GM19452 (cell line): Measurements from ENCODE around the gene TACC2.

Experiments used
- ATAC-seq: cut with Tn5 transposase; IDR thresholded peaks from one replicate; pipeline ENCODE4 v1.9.1; 2021; ENCODE audit not compliant: unreplicated experiment

TACC2 gene

GRCh38 chr10:122142641-122143237, 153.8 kb downstream of the TACC2 start:
- ATAC-seq = no peak

- ATAC-seq = no peak
Observed at GRCh38 chr10:122143238-122143841, 154.4 kb downstream of the TACC2 start.

GRCh38 chr10:122144199-122144598, 155.2 kb downstream of the TACC2 start:
- no peak for ATAC-seq

- ATAC-seq = no peak
Observed at GRCh38 chr10:122145113-122145512, 156.2 kb downstream of the TACC2 start.

DNA sequence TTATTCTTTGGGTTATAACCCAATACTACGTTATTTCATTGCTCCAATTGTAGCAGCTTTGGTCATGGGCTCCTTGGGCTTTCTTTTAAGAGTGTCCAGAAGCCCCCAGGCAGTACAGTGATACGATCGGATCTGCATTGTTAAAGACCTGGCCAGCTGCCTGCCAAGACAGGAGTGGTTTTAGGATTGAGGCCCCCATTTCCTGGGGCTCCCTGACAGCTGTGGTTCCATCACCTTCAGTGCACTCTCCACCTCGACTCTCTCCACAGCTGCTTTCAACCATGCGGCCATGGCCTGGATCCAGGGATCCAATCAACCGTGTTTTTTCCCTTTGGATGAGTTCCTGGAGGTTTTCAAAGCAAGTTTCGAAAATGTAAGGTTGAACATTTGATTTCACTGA, 158.7 kb downstream of the TACC2 start:
- no peak for ATAC-seq

DNA sequence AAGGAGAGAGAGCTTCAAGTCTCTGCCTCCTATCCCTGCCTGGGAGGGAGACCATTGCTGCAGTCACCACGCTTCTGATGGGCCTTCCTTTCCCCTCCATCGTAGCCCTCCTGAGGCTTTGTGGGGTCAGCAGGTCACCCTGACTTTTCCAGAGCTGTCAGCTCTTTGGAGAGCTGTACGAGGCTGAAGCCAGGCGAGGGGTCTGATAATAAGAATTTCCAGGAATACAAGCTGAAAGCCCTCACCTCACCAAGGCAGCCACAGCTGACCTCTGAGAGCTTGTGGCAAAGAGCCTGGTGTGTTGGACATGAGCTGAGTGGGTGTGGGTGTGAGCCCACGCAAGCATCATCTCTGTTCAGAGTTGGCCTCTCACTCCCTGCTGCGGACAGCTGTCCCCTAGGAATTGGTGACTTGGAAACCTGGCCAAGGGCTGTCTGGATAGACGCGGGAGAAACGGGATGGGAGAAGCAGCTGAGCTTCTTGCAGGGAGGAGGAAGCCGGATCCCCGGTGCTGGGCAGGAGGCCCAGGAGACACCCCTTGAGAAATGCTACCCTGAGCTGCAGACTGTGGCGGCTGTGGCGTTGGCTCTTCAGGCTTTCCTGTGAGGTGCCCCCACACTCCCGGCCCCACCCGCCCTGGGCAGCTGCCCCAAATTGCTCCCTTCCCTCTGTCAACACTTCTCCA, 160.1 kb downstream of the TACC2 start:
- no peak for ATAC-seq

DNA sequence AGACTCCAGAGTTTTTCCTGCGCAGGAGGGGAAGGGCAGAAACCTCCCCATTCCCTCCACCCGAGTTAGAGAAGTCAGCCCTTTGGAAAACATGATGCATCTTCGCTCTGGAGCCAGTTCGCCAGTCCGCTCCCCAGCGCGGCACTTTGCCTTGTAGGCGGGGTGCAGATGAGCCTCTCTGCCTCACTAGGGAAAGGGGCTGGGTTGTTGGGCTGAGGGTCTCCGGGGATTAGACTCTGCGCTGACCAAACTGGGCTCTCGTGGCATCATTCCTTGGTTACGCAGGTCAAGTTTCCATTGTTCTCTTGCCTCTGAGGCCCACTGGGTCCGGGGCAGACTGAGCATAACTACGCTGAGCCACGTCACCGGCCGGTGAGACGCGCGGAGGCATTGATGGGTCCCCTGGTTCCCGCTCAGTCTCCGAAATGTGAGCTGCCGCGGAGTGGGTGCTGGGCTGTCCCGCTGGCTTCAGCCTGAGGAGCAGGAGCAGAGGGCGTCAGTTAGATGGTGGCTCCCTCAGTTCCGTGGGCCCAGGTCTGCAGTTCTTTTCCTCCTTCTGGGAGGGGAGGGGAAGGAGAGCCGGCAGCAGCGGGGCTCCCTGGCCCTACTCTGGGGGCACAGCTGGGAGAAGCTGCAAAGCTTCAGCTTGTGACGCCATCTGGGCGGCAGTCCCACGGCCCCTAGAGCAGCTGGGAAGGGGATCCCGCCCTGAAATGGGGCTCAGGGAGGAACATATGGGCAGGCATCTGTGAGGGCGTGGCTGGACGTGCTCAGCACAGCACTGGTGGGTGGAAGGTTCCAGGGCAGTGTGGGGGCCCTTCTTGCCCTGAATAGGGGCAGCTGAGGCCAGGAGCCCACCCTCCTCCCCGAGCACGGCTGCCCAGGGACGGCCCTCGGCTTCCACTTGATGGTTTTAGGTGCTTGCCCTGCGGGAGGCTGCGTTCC, 160.9 kb downstream of the TACC2 start:
- no peak for ATAC-seq

DNA sequence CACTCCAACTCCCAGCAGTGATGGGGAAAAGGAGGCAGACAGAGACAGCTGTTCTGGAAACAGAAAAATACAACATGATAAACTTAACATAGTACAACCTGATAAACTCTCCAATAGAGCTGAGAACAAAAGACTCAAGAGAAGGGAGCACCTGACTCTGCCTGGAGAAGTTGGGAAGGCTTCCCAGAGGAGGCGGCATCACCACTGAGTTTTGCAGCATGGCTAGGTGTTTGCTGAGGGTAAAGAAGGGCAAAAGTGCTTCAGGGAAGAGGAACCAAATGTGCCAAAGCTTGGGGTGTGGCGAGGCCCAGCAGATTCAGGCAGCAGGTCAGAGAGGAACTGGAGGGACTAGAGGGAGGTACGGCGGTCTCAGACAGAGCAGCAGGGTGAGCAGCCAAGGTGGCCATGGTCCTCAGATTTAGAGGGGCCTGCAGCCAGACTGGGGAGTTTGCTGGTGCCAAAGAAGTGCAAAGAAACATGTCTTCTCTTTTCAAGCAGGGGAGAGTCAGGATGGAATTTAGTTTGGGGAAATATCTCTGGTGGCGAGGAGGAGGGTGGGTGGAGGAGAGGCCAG, 162.2 kb downstream of the TACC2 start:
- no peak for ATAC-seq

GRCh38 chr10:122152544-122152943, 163.6 kb downstream of the TACC2 start:
- ATAC-seq = no peak

DNA sequence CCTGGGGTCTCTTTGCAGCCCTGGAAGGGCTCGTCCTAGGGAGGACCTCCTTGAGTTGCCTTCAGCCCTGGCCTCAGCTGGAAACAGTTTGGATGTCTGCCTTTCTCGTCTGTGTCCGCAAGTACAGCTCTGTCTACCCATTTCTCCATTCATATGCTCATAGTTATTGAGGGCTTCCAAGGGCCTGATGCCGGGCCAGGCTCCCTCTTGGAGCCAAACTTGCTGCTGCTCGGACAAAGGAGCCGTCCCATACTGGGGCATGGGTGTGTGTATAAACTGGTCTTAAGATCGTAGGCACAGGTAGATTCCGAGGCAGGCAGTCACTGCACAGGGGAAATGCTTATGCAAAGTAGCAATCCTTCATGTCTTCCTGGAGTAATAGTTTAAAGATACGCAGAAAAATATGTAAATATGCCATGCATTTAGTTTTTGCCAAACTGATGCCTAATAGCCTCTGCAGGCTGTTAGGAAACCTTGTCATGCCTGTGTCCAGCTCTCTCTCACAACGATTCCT, 165.1 kb downstream of the TACC2 start:
- ATAC-seq = no peak

DNA sequence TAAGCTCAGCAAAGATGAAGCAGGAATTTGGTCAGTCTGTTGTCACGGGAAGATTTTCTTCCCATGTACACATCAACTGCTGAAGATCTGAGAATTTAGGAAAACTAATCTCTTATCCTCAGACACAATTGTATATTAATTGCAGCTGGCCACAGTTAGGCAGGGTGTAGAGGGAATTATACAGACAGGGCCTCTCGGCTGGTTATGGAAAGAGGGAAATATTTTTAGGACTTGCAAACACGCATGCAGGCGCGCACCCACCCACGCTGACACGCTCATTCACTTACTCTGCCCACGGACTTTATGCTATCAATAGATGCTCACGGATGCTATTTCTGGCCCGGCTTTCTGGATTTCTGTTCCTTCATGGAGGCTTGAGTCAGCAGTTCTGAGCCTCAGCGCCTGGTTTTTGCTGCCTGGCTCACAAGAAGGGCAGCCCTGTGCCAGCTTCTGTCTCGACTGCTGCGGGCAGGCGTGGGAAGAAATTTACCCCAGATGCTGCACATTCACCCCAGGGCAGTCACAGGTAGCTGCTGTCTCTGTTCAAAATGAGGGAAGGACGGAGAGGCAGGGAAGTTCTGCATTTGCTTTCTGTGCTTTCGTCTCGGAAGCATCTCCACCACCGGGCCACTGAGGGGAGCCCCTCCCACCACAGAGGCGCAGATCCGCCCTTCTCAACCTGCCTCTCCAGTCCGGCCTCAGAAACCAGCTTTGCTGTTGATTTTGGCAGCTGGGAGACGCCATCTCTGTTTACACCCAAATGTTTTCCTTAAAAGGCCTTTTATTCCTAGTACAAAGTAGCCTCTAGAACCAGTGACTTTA, 165.8 kb downstream of the TACC2 start:
- ATAC-seq = no peak

- ATAC-seq = no peak
Observed at GRCh38 chr10:122157451-122157850, 168.5 kb downstream of the TACC2 start.

DNA sequence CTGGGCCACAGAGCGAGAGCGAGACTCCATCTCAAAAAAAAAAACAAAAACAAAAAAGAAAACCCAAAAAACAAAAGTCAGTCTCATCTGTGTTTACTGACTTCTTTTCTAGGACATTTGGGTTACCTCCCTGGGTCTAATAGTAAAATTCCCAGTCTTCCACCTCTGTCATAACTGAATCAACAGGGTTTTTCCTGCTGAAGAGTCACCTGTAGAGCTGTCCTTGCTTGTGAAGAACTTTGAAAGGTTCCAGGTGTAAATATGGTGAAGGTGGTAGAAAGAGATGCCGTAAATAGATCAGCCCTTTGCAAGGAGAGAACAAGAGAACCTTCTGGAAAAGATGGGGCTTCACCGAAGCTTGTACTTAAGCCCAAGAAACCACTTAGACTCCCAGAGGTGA, 169.4 kb downstream of the TACC2 start:
- no peak for ATAC-seq

DNA sequence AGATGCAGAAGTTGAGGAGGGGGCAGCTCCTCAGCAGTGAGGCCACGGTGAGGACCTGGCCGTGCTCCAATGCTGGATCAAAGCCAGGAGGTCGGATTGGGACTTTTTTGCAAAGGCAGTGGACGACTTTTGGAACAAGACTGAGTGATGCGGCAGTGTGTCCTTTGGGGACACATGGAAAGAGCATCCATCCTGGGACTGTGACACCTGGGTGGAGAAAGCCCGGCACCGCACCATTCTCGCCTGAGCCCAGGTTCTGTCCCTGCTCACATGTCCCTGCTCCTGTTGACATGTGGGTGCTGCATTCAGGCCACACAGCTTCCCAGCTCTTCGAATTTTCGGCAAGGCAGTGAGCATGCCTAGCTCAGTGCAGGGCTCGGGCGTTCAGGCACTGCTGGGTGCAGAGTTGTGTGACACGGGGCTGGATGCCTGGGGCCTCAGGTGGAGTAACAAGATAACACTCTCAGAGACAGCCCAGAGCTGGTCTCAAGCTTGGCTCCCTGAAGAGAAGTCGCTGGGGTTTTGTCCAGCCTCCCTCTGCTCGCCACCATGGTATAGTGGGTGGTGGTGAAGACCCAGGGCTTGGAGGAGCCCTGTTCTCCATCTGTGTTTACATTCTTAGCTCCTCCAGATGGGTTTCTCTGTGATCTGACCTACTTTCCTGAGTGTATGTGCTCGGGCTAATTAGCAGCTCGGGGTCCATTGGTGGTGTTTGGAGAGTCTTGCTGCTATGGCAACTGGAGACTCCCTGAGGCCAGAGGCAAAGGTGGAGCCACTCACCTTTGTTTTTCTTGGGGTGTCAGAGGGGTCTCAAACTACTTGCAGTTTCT, 170.4 kb downstream of the TACC2 start:
- no peak for ATAC-seq

GRCh38 chr10:122161795-122162194, 172.8 kb downstream of the TACC2 start:
- no peak for ATAC-seq

GRCh38 chr10:122162671-122163173, 173.8 kb downstream of the TACC2 start:
- no peak for ATAC-seq

DNA sequence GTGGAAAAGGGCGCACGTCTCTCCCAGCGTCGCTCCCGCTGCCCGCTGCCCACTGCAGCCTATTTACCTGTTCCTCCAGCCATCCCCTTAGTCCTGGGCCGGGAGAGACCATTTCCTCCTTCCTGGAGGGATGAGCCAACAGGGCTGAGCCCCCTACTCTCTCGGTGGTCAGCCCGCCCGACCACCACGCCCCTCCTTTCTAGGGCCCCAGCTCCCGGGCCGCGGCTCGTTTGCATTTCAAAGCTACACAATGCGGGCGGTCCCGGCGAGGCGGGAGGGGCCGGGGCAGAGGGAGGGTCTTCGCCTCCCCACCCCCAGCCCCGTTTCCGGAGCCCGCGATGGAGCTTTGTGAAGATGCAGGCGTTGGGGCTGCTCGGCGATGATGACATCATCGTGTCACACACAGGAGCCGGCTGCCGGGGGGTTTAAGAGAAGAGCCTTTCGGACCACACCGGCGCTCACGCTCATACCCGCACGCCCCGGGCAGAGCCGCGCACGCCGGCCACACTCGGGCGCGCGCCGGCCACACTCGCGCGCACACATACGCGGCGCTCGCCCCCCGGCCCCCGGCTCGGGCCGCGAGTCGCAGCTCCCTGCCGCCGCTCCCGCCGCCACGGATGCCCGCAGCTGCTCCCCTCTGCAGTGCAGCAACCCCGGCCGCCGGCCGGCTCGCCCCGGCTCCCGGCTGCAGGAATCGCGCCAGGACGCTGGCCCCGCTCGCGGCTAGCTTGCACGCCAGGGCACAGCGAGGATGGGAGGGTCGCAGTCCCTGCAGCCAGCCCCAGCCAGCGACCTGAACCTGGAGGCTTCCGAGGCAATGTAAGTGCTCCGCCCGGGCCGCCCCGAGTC, 174.4 kb downstream of the TACC2 start:
- no peak for ATAC-seq

- no peak for ATAC-seq
Observed at GRCh38 chr10:122164023-122164601, 175.1 kb downstream of the TACC2 start.
